Femur (tissue), 1 donor: ENCODE results near the gene ALKBH6.
"Not testable (repeated sequence)": the region's sequence is repeated elsewhere in the genome, so short reads cannot be mapped to it uniquely, and the experiment has no call there.

Experiments
- DNase-seq: peaks from one replicate; pipeline ENCODE4 v3.0.0-alpha.2; 2017

The ALKBH6 gene

GRCh38 chr19:35992907-35993765 lies 20.9 kb downstream of the ALKBH6 start:
- DNase-seq: no peak

DNA sequence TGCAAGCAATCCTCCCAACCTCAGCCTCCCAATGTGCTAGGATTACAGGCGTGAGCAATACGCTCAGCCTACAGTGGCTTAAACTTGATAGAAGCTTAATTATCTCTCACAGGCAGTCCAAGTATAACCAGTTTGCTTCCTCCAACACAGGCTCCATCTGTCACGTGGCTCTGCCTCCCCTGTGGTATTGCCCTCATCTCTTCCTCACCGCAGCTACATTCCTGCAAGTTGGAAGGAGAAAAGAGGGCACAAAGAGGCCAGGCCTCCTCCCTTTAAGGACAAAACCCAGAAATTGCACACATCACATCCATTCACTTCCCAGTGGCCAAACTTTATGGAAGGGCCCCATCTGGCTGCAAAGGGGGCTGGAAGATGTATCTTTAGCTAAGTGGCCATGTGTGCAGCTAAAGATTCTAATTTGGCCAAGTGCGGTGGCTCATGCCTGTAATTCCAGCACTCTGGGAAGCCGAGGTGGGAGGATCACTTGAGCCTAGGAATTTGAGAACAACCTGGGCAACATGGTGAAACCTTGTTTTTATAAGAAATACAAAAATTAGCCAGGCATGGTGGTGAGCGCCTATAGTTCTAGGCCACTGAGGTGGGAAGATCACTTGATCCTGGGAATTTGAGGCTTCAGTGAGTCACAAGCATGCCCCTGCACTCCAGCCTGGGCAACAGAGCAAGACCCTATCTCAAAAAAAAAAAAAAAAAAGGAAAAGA lies 22.1 kb downstream of the ALKBH6 start:
- no peak for DNase-seq

DNA sequence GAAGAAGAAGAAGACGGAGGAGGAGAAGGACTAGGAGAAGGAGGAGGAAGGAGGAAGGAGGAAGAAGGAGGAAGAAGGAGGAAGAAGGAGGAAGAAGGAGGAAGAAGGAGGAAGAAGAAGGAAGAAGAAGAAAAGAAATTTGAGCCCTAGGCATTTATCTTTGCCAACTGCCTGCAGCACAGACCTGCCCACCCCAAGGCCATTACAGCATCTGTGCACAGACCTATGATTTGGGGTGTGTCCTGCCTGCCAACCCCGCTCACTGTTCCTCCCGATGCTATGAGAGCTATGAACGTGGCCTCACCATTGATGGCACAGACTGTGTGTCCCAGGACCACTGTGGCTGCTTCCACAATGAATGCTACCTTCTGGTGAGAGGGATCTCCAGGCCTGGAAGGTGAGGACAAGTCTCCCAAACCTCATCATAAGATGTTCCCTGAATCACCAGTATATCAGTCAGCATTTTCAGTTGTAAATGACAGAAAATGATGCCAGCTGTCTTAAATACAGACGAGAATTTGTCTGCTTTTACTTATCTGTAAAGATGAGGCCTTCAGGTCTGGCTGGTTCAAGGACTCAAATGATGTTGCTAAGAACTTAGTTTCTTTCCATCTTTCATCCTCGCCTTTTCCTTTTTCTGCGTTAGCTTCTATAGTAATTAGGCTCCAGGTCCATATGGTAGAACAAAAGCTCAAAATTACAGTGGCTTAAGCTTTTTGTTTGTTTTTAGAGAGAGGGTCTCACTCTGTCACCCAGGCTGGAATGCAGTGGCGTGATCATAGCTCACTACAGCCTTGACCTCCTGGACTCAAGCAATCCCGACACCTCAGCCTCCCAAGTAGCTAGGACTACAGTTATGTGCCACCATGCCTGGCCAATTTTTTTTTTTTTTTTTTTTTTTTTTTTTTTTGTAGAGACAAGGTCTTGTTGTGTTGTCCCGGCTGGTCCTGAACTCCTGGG lies 23.0 kb downstream of the ALKBH6 start:
- DNase-seq: no peak

DNA sequence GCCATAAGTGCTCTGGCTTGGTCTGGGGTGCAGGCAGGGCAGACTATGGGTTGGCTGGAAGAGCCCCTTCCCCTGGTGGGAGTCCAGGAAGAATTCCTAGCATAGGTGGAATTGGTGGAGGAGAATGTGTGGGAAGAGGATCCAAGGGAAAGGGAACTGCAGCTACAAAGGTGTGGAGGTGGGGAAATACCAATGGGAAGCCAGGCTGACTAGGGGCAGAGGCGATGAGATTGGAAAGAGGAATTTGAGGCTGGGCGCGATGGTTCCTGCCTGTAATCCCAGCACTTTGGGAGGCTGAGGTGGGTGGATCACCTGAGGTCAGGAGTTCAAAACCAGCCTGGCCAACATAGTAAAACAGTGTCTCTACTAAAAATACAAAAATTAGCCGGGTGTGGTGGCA lies 23.9 kb downstream of the ALKBH6 start:
- DNase-seq: no peak

DNA sequence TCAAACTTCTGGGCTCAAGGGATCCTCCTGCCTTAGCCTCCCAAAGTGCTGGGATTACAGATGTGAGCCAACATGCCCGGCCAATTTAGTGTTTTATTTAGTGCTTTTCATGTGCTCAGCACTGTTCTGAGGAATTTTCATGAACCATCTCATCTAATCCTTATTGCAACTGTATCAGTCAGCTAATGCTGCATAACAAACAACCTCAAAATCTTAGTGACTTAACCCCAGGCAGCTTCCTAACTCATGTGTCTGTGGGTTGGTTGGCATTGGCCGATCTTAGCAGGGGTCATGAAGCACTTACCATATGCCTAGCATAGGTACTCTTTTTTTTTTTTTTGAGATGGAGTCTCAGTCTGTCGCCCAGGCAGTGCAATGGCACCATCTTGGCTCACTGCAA lies 25.2 kb downstream of the ALKBH6 start:
- no peak for DNase-seq

- DNase-seq: no peak
Measured at GRCh38 chr19:35987571-35987896, 26.5 kb downstream of the ALKBH6 start.

DNA sequence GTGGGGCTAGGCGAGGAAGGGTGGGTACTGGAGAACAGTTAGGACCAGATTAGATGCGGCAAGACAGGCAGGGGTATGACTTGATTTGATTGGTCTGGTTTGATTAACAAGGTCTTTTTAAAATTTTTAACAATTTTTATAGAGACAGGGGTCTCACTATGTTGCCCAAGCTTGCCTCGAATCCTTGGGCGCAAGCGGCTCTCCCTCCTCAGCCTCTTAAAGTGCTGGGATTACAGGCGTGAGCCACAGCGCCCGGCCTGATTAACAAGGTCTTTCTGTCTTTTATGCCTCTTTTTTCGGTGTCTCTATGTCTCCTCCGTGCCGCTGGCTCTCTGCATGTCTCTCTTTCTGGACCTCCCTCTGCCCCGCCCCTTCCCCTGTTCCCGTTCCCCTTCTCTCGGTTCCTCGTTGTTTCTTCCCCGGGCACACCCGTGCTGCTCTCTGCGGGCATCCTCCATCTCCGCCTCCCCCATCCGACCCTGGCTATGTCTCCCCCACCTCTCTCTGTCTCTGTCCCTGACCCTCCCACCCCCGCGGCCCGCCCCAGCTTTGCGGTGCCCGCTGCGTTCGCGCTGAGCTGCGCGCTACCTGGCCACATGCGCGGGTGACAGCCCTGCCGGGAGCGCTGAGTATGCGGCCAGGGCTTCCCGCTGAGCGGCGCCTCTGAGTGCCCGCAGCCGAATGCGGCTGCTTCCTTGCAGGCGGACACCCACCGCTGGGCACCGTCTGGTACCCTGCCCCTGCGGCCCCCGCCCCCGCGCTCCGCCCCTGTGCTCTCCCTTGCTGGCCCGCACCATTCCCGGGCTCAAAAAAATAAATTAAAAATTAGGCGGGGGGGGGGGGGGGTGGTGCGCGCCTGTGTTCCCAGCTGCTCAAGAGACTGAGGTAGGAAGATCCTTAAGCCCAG lies 27.1 kb downstream of the ALKBH6 start:
- DNase-seq: no peak

DNA sequence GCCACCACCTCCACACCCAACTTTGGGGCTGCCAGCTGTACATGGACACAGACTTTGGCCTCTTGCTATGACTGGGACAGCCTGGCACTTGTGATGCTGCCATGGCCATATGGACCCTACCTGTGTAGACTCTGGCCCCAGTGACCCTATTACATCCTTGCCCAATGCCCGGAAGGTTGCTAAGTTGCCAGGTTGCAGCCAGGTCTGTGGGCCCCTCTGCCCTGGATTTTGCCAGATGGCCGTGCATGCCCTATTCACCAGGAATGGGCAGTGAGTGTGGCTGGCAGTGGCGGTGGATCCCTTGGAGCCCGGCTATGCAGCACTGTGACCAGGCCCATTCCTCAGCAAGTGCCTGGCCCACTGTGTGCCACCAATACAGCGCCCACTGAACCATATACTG lies 27.9 kb downstream of the ALKBH6 start:
- no peak for DNase-seq

DNA sequence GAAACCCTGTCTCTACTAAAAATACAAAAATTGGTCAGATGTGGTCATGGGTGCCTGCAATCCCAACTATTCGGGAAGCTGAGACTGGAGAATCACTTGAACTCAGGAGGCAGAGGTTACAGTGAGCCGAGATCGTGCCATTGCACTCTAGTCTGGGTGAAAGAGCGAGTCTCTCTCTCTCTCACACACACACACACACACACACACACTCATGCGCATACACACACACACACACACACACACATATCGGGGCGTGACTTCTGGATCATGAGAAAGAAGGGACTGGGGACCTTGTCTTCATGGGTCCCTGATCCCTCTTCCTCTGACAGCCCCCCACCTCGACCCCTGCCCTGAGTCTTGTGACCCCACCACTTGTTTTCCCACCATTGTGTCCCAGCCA lies 30.8 kb downstream of the ALKBH6 start:
- no peak for DNase-seq

DNA sequence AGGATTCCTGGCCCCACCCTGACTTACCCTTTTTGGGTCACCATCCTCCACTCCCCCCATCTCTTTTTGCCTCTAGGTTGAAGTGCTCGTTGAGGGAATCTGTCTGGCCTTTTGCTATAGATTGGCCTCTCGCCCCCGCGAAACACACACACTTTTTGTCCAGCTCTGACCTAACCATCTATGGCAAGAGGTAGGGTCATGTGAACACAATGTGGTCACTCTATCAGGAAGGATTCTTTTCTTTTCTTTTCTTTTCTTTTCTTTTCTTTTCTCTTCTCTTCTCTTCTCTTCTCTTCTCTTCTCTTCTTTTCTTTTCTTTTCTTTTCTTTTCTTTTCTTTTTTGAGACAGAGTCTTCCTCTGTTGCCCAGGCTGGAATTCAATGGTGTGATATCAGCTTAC lies 33.0 kb downstream of the ALKBH6 start:
- DNase-seq: not testable (repeated sequence)

GRCh38 chr19:35978832-35979365 lies 35.1 kb downstream of the ALKBH6 start:
- DNase-seq: no peak

DNA sequence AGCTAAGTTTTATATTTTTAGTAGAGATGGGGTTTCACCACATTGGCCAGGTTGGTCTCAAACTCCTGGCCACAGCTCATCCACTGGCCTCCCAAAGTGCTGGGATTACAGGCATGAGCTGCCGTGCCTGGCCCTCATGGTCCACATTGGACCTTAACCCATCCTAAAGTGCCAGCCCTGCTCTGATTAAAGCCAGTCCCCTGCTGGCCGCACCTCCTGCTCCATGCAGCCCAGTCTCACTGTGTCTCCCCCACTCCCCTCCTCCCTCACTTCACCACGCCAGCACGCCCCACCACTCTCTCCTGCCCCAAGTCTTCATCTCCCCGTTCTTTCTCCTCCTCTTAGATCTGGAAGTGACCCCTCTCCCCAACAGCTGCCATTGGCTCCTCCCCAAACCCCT lies 35.7 kb downstream of the ALKBH6 start:
- DNase-seq: no peak

DNA sequence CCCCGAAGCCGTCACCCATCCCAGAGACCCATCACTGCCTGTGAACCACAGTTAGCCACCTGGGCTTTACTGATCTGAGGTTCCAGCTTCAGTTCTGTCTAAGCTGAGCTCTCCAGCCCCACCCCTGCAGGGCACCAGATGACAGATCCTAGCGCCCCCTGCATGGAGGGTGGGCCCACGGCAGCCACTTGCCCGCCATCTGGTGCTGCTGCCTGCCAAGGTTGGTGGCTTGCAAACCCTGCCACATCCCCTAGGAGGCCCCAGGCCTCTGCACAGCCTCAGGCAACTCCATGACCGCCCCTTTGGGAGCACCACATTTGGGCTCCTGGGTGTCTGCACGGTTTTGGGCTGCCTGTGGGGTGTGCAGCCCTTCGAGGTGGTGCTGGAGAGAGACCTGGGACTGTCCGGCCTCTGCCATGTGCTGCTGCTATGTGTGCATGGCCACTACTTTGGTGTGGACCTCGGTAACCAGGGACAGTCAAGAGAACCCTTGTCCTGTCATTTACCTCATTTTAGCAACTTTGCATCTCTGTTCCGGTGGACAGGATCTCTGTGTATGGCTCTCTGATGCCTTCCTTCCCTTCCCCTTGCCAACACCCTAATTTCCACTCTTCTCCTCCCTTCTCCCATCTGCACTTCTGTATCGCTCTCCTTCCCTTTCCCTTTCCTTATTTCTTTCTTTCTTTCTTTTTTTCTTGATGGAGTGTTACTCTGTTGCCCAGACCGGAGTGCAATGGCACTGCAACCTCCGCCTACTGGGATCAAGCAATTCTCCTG lies 36.4 kb downstream of the ALKBH6 start:
- no peak for DNase-seq

GRCh38 chr19:35975608-35976214 lies 38.3 kb downstream of the ALKBH6 start:
- DNase-seq: no peak

DNA sequence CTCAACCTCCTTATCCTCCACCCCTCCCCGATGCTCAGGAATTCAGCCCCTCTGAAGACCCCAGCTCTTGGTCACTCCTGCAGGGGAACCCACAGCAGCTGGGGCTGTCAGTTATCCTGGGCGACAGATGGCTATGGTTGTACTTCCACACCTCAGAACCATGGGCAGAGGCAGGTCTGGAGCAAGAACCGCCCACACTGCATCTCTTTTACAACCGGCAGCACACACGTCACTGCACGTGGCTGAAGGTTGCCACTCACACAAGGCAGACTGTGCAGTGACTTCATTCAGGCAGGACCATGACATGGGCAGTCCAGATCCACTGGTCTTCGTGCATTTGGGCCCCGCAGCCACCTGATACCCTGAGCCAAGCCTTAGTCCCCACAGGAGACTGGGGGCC lies 40.5 kb downstream of the ALKBH6 start:
- DNase-seq: no peak

- no peak for DNase-seq
Measured at GRCh38 chr19:35966771-35967170, 47.2 kb downstream of the ALKBH6 start.

DNA sequence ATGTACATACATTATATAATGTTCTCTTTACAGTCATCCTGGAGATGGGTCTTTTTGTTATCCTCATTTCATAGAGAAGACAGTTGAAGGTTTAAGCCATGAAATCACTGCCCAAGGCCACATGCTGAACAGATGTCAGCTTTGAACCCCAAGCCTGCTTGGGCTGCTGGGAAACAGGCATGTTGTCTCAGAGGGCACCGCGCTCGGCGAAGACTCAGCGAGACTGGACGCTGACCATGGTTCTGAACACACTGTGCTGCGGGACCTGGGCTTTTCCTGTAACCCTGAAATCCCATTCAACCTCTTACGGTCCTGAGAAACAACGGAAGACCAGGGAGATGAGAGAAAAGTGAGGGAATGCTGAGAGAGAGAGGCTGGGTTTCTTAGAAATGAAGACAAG lies 50.5 kb downstream of the ALKBH6 start:
- DNase-seq: peak; percentile 71

DNA sequence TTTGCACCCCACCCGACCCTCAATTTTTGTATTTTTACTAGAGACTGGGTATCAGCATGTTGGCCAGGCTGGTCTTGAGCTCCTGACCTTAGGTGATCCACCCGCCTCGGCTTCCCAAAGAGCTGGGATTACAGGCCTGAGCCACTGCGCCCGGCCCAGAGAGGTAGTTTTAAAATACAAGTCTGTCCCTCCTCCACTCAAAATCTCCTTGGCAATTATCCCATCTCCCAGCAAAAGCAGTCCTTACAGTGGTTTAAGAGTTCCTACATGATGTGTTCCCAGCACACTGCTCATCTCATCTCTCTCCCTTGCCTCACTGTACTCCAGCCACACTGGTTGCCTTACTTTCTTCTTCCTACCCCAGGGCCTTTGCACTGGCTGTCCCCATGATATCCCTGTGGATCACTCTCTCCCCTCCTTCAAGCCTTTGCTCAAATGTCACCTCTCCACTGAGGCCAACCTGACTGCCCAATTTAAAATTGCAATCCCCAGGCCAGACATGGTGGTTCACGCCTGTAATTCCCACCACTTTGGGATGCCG lies 53.5 kb downstream of the ALKBH6 start:
- DNase-seq: no peak

- DNase-seq: no peak
Measured at GRCh38 chr19:35959968-35960320, 54.1 kb downstream of the ALKBH6 start.
